IMR-90 (cell line): ENCODE measurements around the gene IGF2BP1.

Experiments used
- BHLHE40 ChIP-seq: fragments of 150-350 bp; IDR thresholded peaks from 2 replicates; pipeline ENCODE4 v1.6.1; 2016; ENCODE audit warnings: mild to moderate bottlenecking, low read depth, low read length
- CTCF ChIP-seq: conservative IDR thresholded peaks from 2 replicates; pipeline ENCODE4 v1.5.1; 2012; ENCODE audit warnings: mild to moderate bottlenecking, low read depth, low read length, improper control_type of control experiment
- ELK1 ChIP-seq: fragments of 150-350 bp; IDR thresholded peaks from 2 replicates; pipeline ENCODE4 v1.6.1; 2016; ENCODE audit warnings: low read depth, mild to moderate bottlenecking, low read length, moderate library complexity, borderline replicate concordance
- POLR2A ChIP-seq: IDR thresholded peaks from 2 replicates; pipeline ENCODE4 v1.6.1; 2012; ENCODE audit warnings: mild to moderate bottlenecking, low read depth, low read length

- no peak for TF ChIP-seq BHLHE40
- no peak for TF ChIP-seq CTCF
- no peak for TF ChIP-seq POLR2A
- TF ChIP-seq ELK1: no peak
Measured at GRCh38 chr17:49082231-49082630, 85.0 kb downstream of the IGF2BP1 start.
